Hepatocyte (in vitro differentiated cells): ENCODE measurements around the gene MON1B.

Experiments used
- EZH2phosphoT487 ChIP-seq: fragments of 200-600 bp; sonication (generic); IDR thresholded peaks from one replicate; pipeline ENCODE4 v1.6.1; 2018; ENCODE audit warnings: antibody characterized with exemption, mild to moderate bottlenecking, low read depth, moderate library complexity; ENCODE audit not compliant: unreplicated experiment, severe bottlenecking
- TF ChIP-seq, protein P1 (sequence below): fragments of 200-600 bp; sonication (generic); IDR thresholded peaks from 2 replicates; pipeline ENCODE4 v1.5.1; 2016; ENCODE audit warnings: antibody characterized with exemption, mild to moderate bottlenecking; ENCODE audit not compliant: poor library complexity

DNA sequence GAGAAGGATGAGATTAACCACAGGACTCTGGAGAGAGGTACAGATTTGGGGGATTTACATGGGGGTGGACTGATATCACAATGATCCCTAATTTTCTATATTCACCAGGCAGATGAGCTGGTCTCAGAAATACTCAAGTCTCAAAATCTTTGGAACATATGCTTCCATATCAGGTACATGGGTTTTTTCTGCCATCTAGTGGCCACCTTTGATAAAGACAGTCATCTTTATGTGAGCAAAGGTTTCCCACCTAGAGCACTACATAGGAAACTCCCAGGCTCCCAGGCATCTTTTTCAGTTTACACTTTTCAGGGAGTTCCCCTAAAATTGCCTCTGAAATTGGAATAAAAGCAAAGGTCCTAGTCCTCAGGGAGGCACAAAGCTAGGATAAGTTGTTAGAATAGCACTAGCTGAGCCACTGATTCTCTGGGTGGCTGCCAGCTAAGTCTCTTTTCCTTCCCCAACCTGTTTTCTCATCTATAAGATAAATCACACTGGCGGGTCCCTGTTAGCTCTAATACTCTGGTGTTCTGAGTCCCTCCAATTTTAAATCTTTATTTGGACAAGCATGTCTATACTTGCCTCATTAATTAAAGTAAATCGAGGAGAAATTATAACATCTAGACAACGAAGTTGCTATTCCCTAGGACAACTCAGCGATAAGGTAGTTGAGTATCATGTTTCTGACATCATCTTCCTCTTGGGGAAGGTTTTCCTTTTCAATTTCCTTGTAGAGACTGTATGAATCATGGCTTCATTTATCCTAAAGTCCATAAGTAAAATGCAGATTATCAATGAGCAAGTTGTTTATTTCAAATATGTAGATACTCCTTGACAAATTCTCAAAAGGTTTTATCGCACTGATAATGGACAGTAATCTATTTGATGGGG is 19.0 kb upstream of the MON1B start:
- TF ChIP-seq, protein P1, sequence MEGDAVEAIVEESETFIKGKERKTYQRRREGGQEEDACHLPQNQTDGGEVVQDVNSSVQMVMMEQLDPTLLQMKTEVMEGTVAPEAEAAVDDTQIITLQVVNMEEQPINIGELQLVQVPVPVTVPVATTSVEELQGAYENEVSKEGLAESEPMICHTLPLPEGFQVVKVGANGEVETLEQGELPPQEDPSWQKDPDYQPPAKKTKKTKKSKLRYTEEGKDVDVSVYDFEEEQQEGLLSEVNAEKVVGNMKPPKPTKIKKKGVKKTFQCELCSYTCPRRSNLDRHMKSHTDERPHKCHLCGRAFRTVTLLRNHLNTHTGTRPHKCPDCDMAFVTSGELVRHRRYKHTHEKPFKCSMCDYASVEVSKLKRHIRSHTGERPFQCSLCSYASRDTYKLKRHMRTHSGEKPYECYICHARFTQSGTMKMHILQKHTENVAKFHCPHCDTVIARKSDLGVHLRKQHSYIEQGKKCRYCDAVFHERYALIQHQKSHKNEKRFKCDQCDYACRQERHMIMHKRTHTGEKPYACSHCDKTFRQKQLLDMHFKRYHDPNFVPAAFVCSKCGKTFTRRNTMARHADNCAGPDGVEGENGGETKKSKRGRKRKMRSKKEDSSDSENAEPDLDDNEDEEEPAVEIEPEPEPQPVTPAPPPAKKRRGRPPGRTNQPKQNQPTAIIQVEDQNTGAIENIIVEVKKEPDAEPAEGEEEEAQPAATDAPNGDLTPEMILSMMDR = peak; percentile 81
- TF ChIP-seq EZH2phosphoT487 = no peak
